GM12872 (cell line): ENCODE measurements around the gene RBM48.

ENCODE experiments used
- TF ChIP-seq, protein P1 (sequence below): IDR thresholded peaks from 3 replicates; pipeline ENCODE4 v1.5.1; 2011; ENCODE audit warnings: low read depth, mild to moderate bottlenecking, low read length, moderate library complexity; ENCODE audit not compliant: insufficient read depth

The RBM48 gene

GRCh38 chr7:92584953-92585352 lies 56.4 kb downstream of the RBM48 start:
- TF ChIP-seq, protein P1, sequence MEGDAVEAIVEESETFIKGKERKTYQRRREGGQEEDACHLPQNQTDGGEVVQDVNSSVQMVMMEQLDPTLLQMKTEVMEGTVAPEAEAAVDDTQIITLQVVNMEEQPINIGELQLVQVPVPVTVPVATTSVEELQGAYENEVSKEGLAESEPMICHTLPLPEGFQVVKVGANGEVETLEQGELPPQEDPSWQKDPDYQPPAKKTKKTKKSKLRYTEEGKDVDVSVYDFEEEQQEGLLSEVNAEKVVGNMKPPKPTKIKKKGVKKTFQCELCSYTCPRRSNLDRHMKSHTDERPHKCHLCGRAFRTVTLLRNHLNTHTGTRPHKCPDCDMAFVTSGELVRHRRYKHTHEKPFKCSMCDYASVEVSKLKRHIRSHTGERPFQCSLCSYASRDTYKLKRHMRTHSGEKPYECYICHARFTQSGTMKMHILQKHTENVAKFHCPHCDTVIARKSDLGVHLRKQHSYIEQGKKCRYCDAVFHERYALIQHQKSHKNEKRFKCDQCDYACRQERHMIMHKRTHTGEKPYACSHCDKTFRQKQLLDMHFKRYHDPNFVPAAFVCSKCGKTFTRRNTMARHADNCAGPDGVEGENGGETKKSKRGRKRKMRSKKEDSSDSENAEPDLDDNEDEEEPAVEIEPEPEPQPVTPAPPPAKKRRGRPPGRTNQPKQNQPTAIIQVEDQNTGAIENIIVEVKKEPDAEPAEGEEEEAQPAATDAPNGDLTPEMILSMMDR = no peak

GRCh38 chr7:92586403-92586802 lies 57.8 kb downstream of the RBM48 start:
- TF ChIP-seq, protein P1 = no peak

DNA sequence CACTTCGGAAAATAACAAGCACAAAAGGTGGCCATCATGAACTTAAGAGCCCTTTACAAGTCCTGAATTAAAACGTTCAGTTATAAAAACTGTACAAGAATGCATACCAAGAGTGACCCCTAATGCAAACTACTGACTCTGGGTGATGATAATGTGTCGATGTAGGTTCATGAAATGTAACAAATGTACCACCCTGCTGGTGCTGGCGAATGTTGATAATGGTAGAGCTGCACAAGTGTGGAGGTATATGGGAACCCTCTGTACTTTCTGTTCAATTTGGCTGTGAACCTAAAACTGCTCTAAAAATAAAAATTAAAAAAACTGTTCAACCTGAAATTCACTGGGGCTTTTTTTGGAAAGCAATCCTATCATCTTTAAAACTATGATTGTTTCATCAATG lies 58.2 kb downstream of the RBM48 start:
- TF ChIP-seq, protein P1 = no peak
